Spinal cord (tissue), 10 donors: Measurements from ENCODE around the gene PGA3. TPM values are rescaled to one million over a fixed set of nuclear protein-coding genes. Genes with fewer than 3 reads are reported as not detected.
"Not testable (repeated sequence)": the region's sequence is repeated elsewhere in the genome, so short reads cannot be mapped to it uniquely, and the experiment has no call there.

Source experiments
- DNase-seq, 6 donors: peaks; one replicate each; pipeline versions ENCODE4 v3.0.0 to v3.0.0-alpha.2; 2013 to 2015; ENCODE audit warnings: low spot score in 6 of 6, low read depth in 4 of 6
- H3K27ac ChIP-seq: one replicate; pipeline ENCODE4 v1.5.1; 2013; ENCODE audit warnings: low read depth, low read length, control low read depth
- H3K27me3 ChIP-seq: one replicate; pipeline ENCODE4 v1.6.1; 2013; ENCODE audit warnings: low read length; ENCODE audit not compliant: control insufficient read depth, insufficient read depth
- H3K36me3 ChIP-seq: one replicate; pipeline ENCODE4 v1.6.1; 2013; ENCODE audit warnings: low read length; ENCODE audit not compliant: control insufficient read depth, insufficient read depth
- H3K4me1 ChIP-seq: one replicate; pipeline ENCODE4 v1.6.1; 2013; ENCODE audit warnings: low read length; ENCODE audit not compliant: control insufficient read depth, insufficient read depth
- H3K4me3 ChIP-seq: one replicate; pipeline ENCODE4 v1.5.1; 2013; ENCODE audit warnings: low read depth, low read length, control low read depth
- H3K9me3 ChIP-seq: one replicate; pipeline ENCODE4 v1.6.1; 2013; ENCODE audit warnings: low read length; ENCODE audit not compliant: control insufficient read depth, insufficient read depth
- WGBS: methylation state at CpG from one replicate; pipeline ENCODE4 v1.1.5; 2013; ENCODE audit warnings: missing lambda C conversion rate; ENCODE audit not compliant: insufficient coverage; 5-methylcytosine and 5-hydroxymethylcytosine counted together
- polyA plus RNA-seq, 2 donors: library from polyadenylated mRNA; unstranded; fragments of 120-200 nt; gene quantifications; one replicate each; pipeline ENCODE4 v1.2.1, GENCODE V29; 2013; ENCODE audit not compliant: insufficient read length in 2 of 2
- total RNA-seq, 2 donors: library from RNA; depleted of rRNA in 1 of 2; stranded (reverse); fragments of 120-200 nt in 1 of 2; fragments of >200 nt in 1 of 2; gene quantifications; one replicate each; pipeline versions ENCODE4 v1.2.3 to v1.2.4, GENCODE V29; 2013 to 2014
- donor health status: healthy.

The PGA3 gene
- total and polyA plus RNA-seq, 4 donors, result 0.17 to 0.66 (median 0.40) TPM

DNA sequence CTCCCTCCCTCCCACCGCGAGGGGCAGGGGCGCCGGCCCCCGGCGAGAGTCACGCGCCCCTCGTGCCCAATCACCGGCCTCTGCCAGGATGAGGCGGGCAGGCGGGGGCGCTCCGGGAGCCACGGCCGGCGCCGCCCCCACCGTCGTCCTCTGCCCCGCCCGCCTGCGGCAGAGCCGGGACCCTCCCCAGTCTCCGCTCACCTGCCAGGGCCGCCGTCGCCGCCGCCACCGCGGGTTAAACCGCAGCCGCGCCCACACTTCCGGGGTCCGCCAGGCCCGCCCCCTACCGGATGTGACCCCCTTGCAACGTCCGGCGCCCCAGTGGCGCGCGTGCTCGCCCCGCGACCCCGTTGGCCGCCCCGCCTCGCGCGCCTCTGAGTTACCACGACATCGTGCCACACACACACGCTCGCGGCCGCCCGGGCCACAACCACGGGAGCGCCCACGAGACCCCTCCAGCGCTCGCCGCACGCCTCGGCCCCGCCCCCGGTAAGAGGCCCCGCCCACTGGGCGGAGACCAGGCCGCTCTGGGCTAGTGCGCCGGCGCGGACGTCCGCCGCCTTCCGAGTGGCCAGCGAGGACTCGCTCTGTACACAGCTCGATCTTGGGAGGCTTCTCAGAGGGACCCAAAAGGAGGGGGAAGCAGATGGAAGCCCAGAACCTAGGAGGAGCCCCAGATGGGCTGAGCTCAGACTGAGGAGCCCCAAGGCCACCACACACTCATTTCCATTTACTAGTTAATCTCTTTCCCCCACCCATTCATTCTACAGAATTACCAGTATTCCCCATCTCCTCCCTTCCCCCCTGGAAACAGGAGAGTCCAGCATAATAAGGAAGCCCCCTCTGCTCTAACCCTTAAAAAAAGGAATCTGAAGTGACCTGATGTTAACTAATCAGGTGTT, 41.9 kb upstream of the PGA3 start, which contains the start of gene VPS37C:
TSS of gene VPS37C (minus strand) at position 237 of the 902 bp plus-strand sequence. CDS start 22,597 bp downstream, outside the sequence.
- WGBS, result under 1% methylated on average over 85 of the region's 85 CpGs
- H3K27me3 ChIP-seq, result no peaks in the 10 kb centered on the region
- peaks cover 9% of the 10 kb centered on the region for H3K4me1 ChIP-seq
- H3K36me3 ChIP-seq, result no peaks in the 10 kb centered on the region
- peak within 1 kb of the TSS; percentile 65 for H3K27ac ChIP-seq
- H3K4me3 ChIP-seq, result peak within 1 kb of the TSS; percentile 75
- DNase-seq, result peak; percentile 79 to 97 (median 88)
- no peaks in the 10 kb centered on the region for H3K9me3 ChIP-seq

DNA sequence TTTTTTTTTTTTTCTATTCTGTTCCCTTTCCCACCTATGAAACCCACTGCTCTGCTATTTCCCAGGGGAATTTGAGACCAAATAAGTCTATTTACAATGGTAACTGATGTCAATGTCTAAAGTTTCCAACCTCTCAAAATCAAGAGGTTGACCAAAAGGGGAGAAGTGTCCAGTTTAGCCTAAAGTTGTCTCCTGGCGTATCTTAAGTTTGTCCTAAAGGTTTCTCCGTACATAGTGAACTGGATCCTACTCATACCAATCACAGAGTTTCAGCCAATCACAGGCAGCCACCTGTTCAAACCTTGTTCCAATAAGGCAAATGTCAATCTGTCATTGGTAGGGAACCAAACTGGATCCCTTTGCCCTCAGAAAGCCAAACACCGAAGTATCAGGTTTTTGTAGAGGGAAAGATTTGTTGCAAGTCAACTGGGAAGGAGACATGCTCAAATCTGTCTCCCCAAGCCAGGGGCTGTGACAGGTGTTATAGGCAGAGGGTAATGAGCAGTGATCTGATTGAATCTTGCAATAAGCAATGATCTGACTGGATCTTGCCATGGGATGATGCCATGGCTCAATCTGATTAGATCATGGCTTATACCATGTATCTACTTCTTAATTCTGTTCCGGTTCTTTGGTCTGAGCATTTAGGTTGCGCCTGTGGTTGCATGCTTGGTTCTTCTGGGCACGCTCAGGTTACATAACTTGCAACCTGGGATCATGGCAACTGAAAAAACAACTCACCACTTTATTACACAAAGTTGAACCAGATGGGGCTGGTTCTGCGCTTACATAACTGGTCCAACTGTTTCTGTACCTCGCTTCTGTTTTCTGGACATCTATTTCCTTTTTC, 41.0 kb upstream of the PGA3 start:
- H3K4me3 ChIP-seq, result peak overlapping the region; percentile 75
- H3K9me3 ChIP-seq, result no peaks in the 10 kb centered on the region
- H3K36me3 ChIP-seq, result no peaks in the 10 kb centered on the region
- peak; percentile 35 to 92 (median 53) for DNase-seq
- no peaks in the 10 kb centered on the region for H3K27me3 ChIP-seq
- 81% methylated on average over 4 of the region's 8 CpGs for WGBS
- H3K4me1 ChIP-seq, result peaks cover 9% of the 10 kb centered on the region
- H3K27ac ChIP-seq, result peak overlapping the region; percentile 65

DNA sequence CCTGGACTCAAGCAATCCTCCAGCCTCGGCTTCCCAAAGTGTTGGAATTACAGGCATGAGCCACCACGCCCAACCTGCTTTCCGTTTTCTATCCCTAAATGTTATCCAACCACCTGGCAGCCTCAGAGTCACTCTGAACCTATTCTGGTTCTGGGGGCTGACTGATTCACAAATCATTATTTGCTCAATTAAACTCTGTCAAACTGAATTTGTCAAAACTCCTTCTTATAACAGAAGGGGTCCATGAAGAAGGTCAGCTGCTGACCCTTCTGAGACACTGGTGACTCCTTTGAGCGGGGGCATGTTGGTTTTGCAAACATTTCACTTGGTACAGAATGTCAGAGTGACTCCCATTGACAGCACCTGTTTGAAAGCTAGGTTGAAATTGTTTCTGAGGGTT, 40.3 kb upstream of the PGA3 start:
- H3K27ac ChIP-seq, result no peak overlapping the region
- peaks cover 9% of the 10 kb centered on the region for H3K4me1 ChIP-seq
- DNase-seq, result no peak
- WGBS, result 95% methylated on average over 4 of the region's 4 CpGs
- no peaks in the 10 kb centered on the region for H3K36me3 ChIP-seq
- H3K9me3 ChIP-seq, result no peaks in the 10 kb centered on the region
- H3K4me3 ChIP-seq, result no peak overlapping the region
- H3K27me3 ChIP-seq, result no peaks in the 10 kb centered on the region

DNA sequence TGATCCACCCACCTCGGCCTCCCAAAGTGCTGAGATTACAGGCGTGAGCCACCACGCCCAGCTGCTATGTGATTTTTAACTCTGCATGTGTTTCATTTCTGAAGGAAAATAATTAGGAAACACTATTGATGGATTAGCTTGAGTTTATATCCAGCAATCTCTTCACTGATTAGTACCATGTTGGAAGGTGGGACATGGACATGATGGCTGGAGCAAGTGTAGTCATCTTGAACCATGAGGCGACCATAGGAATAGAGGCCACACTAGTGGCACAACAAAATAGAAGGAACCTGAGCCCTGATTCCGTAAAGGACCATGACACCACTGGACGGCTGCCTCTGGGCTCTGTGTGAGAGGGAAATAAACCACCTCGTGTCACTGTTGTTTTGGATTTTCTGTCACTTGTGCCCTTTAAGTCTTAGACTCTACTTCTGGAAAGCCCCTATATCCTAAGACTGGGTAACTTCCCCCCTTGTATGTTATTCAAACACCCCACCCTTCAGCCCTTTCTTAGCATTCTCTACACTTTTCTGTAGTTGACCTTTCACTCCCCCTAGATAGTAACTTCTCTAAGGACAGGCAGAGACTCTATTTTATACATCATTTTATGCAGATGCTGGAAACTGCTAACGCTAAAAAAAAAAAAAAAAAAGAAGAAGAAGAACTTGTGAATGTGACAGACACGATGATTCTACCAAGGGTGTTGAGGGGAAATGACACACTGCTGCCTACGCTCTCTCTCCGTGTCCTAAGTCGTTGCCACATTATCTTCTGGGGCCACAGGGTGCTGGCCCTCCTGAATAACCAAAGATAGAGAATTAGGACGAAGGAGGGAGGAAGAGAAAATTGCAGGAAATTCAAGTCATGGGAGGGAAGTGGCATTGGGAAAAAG, 39.4 kb upstream of the PGA3 start:
- no peak overlapping the region for H3K27ac ChIP-seq
- H3K27me3 ChIP-seq, result no peaks in the 10 kb centered on the region
- no peak for DNase-seq
- no peaks in the 10 kb centered on the region for H3K36me3 ChIP-seq
- H3K4me3 ChIP-seq, result no peak overlapping the region
- H3K9me3 ChIP-seq, result no peaks in the 10 kb centered on the region
- WGBS, result 83% methylated on average over 9 of the region's 13 CpGs
- peaks cover 9% of the 10 kb centered on the region for H3K4me1 ChIP-seq

DNA sequence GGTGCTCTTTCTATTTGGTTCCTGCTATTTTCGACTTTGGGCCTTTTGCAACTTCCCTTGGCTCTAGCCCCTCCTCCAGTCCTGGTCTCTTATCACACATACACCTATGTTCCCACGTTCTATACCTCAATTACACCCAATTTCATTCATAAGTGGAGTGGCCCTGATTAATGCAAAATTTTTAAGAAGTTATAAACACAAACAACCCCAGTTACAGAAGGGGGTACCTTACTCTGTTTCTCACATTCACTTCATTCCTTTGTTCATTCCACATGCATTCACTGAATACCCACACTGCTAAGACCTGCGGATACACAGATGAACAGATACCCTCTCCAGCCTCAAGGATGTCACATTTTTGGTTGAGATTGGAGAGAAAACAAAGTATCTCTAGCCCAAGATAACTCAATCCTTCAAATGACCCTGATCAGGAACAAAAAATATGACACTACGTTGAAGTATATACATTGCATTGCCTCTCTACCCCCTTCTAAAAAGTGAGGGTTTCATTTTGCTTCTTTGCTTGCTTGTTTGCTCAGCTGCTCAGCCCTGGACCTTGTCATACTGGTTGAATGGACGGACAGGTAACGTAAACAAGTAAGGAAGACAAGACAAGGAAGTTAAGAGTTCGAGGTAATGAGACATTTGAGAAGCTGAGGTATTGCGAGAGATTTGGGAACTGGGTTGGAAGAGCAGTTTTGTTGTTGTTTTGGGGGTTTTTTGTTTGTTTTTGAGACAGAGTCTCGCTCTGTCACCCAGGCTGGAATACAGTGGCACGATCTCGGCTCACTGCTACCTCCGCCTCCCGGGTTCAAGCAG, 38.5 kb upstream of the PGA3 start:
- 81% methylated on average over 9 of the region's 13 CpGs for WGBS
- Histone ChIP-seq H3K36me3 (no peaks in the 10 kb centered on the region), H3K4me1 (peaks cover 9% of the 10 kb centered on the region), H3K4me3 (no peak overlapping the region), H3K9me3 (no peaks in the 10 kb centered on the region), H3K27me3 (no peaks in the 10 kb centered on the region), H3K27ac (no peak overlapping the region)
- DNase-seq, result no peak

DNA sequence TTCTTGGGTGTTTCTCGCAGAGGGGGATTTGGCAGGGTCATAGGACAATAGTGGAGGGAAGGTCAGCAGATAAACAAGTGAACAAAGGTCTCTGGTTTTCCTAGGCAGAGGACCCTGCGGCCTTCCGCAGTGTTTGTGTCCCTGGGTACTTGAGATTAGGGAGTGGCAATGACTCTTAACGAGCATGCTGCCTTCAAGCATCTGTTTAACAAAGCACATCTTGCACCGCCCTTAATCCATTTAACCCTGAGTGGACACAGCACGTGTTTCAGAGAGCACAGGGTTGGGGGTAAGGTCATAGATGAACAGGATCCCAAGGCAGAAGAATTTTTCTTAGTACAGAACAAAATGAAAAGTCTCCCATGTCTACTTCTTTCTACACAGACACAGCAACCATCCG, 37.5 kb upstream of the PGA3 start:
- not testable (repeated sequence) for DNase-seq, H3K9me3 ChIP-seq, H3K36me3 ChIP-seq, H3K4me3 ChIP-seq, H3K27ac ChIP-seq, H3K27me3 ChIP-seq, H3K4me1 ChIP-seq
- WGBS, result no CpG with 5 or more reads among the region's 7 CpGs

DNA sequence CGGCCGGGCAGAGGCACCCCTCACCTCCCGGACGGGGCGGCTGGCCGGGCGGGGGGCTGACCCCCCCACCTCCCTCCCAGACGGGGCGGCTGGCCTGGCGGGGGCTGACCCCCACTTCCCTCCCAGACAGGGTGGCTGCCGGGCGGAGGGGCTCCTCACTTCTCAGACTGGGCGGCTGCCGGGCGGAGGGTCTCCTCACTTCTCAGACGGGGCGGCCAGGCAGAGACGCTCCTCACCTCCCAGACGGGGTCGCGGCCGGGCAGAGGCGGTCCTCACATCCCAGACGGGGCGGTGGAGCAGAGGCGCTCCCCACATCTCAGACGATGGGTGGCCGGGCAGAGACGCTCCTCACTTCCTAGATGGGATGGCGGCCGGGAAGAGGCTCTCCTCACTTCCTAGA, 37.0 kb upstream of the PGA3 start:
- H3K4me1 ChIP-seq, H3K9me3 ChIP-seq, DNase-seq, H3K27me3 ChIP-seq, H3K27ac ChIP-seq, H3K36me3 ChIP-seq, H3K4me3 ChIP-seq: not testable (repeated sequence)
- 94% methylated on average over 17 of the region's 31 CpGs for WGBS

- WGBS, result 94% methylated on average over 4 of the region's 9 CpGs
- H3K9me3 ChIP-seq, result no peaks in the 10 kb centered on the region
- H3K4me1 ChIP-seq, result no peaks in the 10 kb centered on the region
- no peak overlapping the region for H3K4me3 ChIP-seq
- H3K27me3 ChIP-seq, result peaks cover 2% of the 10 kb centered on the region
- H3K36me3 ChIP-seq, result no peaks in the 10 kb centered on the region
- H3K27ac ChIP-seq, result no peak overlapping the region
- DNase-seq, result no peak
Measured at GRCh38 chr11:61168042-61168688, 35.1 kb upstream of the PGA3 start.
